NCI-H345 treated with DMSO at 0.1 percent for 48 hours (cell line): Measurements from ENCODE around the gene CRIM1.

Source experiments
- DNase-seq: peaks from one replicate; lab custom pipeline; 2025; ENCODE audit not compliant: unreplicated experiment; lab: John Stamatoyannopoulos, UW

CRIM1 gene

GRCh38 chr2:36394804-36395203 is 39.2 kb downstream of the CRIM1 start:
- DNase-seq = no peak

GRCh38 chr2:36395866-36396265 is 40.3 kb downstream of the CRIM1 start:
- DNase-seq = no peak

- no peak for DNase-seq
Measured at GRCh38 chr2:36396878-36397539, 41.4 kb downstream of the CRIM1 start.

GRCh38 chr2:36397728-36398413 is 42.3 kb downstream of the CRIM1 start:
- no peak for DNase-seq

GRCh38 chr2:36399050-36399449 is 43.5 kb downstream of the CRIM1 start:
- DNase-seq = no peak

GRCh38 chr2:36403675-36404230 is 48.2 kb downstream of the CRIM1 start:
- DNase-seq = no peak

- no peak for DNase-seq
Measured at GRCh38 chr2:36404318-36404717, 48.7 kb downstream of the CRIM1 start.

GRCh38 chr2:36404754-36405153 is 49.2 kb downstream of the CRIM1 start:
- DNase-seq = no peak

GRCh38 chr2:36405183-36405582 is 49.6 kb downstream of the CRIM1 start:
- DNase-seq = no peak

GRCh38 chr2:36406296-36406695 is 50.7 kb downstream of the CRIM1 start:
- no peak for DNase-seq

GRCh38 chr2:36407413-36407812 is 51.8 kb downstream of the CRIM1 start:
- DNase-seq = no peak

- no peak for DNase-seq
Measured at GRCh38 chr2:36408198-36408703, 52.7 kb downstream of the CRIM1 start.

- DNase-seq = no peak
Measured at GRCh38 chr2:36409335-36409734, 53.8 kb downstream of the CRIM1 start.

- no peak for DNase-seq
Measured at GRCh38 chr2:36409935-36410334, 54.4 kb downstream of the CRIM1 start.

GRCh38 chr2:36410681-36411080 is 55.1 kb downstream of the CRIM1 start:
- no peak for DNase-seq

GRCh38 chr2:36411962-36412444 is 56.4 kb downstream of the CRIM1 start:
- DNase-seq = no peak

GRCh38 chr2:36413218-36413617 is 57.6 kb downstream of the CRIM1 start:
- no peak for DNase-seq

GRCh38 chr2:36414307-36414706 is 58.7 kb downstream of the CRIM1 start:
- no peak for DNase-seq

GRCh38 chr2:36415381-36416022 is 59.9 kb downstream of the CRIM1 start:
- DNase-seq = no peak

GRCh38 chr2:36416370-36417165 is 61.0 kb downstream of the CRIM1 start:
- DNase-seq = no peak
